Prostate gland (tissue), 2 donors: ENCODE measurements around the gene NEGR1. TPM values are rescaled to one million over a fixed set of nuclear protein-coding genes. Genes with fewer than 3 reads are reported as not detected.

Experiments
- DNase-seq: peaks from one replicate; pipeline ENCODE4 v3.0.0-alpha.2; 2019; ENCODE audit warnings: low spot score
- H3K27ac ChIP-seq, 2 donors: fragments of 200-600 bp; sonication (generic); 2 replicates each; pipeline ENCODE4 v1.5.1; 2017 to 2019
- H3K27me3 ChIP-seq: fragments of 200-600 bp; sonication (generic); replicated peaks from 2 replicates; pipeline ENCODE4 v1.5.1; 2019; ENCODE audit not compliant: insufficient read depth
- H3K36me3 ChIP-seq, 2 donors: fragments of 200-600 bp; sonication (generic); 1 replicate in 1 of 2; 2 replicates in 1 of 2; pipeline versions ENCODE4 v1.5.1 to v1.8.1; 2017 to 2019
- H3K4me1 ChIP-seq: fragments of 200-600 bp; sonication (generic); replicated peaks from 2 replicates; pipeline ENCODE4 v1.5.1; 2019
- H3K4me3 ChIP-seq, 2 donors: fragments of 200-600 bp; sonication (generic); 2 replicates each; pipeline ENCODE4 v1.5.1; 2017 to 2019
- H3K9me3 ChIP-seq: fragments of 200-600 bp; sonication (generic); 2 replicates; pipeline ENCODE4 v1.5.1; 2017
- POLR2A ChIP-seq: fragments of 450-650 bp; IDR thresholded peaks from one replicate; pipeline ENCODE4 v1.6.1; 2016; ENCODE audit warnings: antibody characterized with exemption, mild to moderate bottlenecking
- POLR2AphosphoS5 ChIP-seq: sonication (generic); formaldehyde crosslinking; IDR thresholded peaks from one replicate; pipeline ENCODE4 v1.6.1; 2017; ENCODE audit warnings: antibody characterized with exemption
- WGBS: methylation state at CpG from one replicate; pipeline ENCODE4 v1.1.5; 2018; 5-methylcytosine and 5-hydroxymethylcytosine counted together
- intact Hi-C: fragments of 100-400 bp; cut with DNase I; formaldehyde crosslinking; loops from one replicate; pipeline ENCODE4 v1.14.2; 2022
- total RNA-seq, 2 donors: library from RNA; depleted of rRNA; stranded (reverse); fragments of >200 nt; gene quantifications; one replicate each; pipeline ENCODE4 v1.1.0, GENCODE V29; 2016
- TF ChIP-seq, protein P1 (sequence below), 4 experiments: fragments of 200-600 bp in 2 of 4; fragments of 450-650 bp in 2 of 4; sonication (generic) in 2 of 4; IDR thresholded peaks; 1 replicate in 3 of 4; 2 replicates in 1 of 4; pipeline ENCODE4 v1.5.1; 2016 to 2019; ENCODE audit warnings: antibody characterized with exemption in 4 of 4, mild to moderate bottlenecking in 2 of 4, moderate library complexity in 2 of 4

NEGR1 gene
- total RNA-seq, 2 donors from 2014 or later = 2.3 to 7.6 TPM

DNA sequence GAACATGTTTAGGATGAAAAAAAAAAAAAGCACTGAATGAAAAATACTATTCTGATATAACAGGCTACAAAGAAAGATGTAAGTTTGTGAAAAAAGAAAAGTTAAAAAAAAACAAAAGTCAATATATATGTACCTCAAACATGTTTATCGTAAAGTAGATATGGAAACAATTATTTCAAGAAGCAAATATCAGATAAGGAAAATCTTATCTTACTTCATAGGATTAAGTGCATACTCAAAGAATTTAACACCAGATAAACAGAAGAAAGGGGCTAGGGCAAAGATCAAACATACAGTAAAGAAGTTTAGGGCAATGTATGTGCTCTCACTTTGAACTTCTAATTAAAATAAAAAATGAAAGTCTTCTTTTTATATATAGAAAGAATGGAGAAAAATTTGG, 75.3 kb downstream of the NEGR1 start:
- H3K27me3 ChIP-seq = no peaks in the 10 kb centered on the region
- H3K9me3 ChIP-seq = no peaks in the 10 kb centered on the region
- TF ChIP-seq POLR2AphosphoS5 (no peak), POLR2A (no peak)
- TF ChIP-seq, protein P1, sequence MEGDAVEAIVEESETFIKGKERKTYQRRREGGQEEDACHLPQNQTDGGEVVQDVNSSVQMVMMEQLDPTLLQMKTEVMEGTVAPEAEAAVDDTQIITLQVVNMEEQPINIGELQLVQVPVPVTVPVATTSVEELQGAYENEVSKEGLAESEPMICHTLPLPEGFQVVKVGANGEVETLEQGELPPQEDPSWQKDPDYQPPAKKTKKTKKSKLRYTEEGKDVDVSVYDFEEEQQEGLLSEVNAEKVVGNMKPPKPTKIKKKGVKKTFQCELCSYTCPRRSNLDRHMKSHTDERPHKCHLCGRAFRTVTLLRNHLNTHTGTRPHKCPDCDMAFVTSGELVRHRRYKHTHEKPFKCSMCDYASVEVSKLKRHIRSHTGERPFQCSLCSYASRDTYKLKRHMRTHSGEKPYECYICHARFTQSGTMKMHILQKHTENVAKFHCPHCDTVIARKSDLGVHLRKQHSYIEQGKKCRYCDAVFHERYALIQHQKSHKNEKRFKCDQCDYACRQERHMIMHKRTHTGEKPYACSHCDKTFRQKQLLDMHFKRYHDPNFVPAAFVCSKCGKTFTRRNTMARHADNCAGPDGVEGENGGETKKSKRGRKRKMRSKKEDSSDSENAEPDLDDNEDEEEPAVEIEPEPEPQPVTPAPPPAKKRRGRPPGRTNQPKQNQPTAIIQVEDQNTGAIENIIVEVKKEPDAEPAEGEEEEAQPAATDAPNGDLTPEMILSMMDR (IDR thresholded peaks at IDR 0.05) = no peak
- WGBS = 33% methylated on average over 1 of the region's 1 CpG
- no peak overlapping the region for H3K27ac ChIP-seq
- no peaks in the 10 kb centered on the region for H3K36me3 ChIP-seq
- DNase-seq = no peak
- H3K4me3 ChIP-seq = no peak overlapping the region
- H3K4me1 ChIP-seq = no peaks in the 10 kb centered on the region
- intact Hi-C loops = no loop called here

DNA sequence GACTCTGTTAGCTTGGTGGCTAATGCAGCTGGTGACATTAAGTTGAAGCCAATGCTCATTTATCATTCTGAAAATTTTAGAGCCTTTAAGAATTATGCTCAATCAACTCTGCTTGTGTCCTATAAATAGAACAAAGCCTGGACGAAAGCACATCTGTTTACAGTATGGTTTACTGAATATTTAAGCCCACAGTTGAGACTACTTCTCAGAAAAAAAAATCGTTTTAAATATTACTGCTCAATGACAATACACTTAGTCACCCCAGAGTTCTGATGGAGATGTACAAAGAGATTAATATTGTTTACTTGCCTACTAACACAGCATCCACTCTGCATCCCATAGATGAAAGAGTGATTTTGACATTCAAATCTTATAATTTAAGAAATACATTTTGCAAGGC, 79.6 kb downstream of the NEGR1 start:
- intact Hi-C loops = no loop called here
- TF ChIP-seq POLR2A (no peak), POLR2AphosphoS5 (no peak)
- TF ChIP-seq, protein P1 (IDR thresholded peaks at IDR 0.05) = no peak
- no peak for DNase-seq
- Histone ChIP-seq H3K27me3 (no peaks in the 10 kb centered on the region), H3K9me3 (no peaks in the 10 kb centered on the region), H3K4me1 (no peaks in the 10 kb centered on the region), H3K36me3 (no peaks in the 10 kb centered on the region), H3K27ac (no peak overlapping the region), H3K4me3 (no peak overlapping the region)
- WGBS = 62% methylated on average over 2 of the region's 2 CpGs

DNA sequence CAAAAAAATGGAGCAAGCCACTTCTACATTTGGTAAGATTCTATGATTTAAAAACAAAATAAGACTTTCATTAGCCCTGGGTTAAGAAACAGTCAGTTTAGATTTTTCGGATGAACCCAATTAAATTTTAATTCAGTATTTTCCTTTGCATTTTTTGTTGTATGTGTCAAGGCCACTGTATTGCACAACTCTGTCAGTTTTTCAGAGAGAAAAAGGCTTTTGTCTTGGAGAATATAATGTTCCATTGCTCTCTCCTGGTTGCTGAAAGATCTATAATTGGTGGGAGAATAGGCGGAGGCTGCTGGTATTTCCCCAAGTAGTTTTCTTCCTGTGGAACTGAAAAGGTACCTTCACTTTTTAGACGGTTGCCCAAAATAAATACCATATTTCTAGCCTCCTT, 84.6 kb downstream of the NEGR1 start:
- Histone ChIP-seq H3K27me3 (no peaks in the 10 kb centered on the region), H3K4me1 (no peaks in the 10 kb centered on the region), H3K36me3 (no peaks in the 10 kb centered on the region), H3K4me3 (no peak overlapping the region), H3K9me3 (no peaks in the 10 kb centered on the region), H3K27ac (no peak overlapping the region)
- intact Hi-C loops = no loop called here
- no peak for DNase-seq
- 60% methylated on average over 3 of the region's 3 CpGs for WGBS
- no peak for TF ChIP-seq POLR2AphosphoS5
- TF ChIP-seq, protein P1 (IDR thresholded peaks at IDR 0.05) = no peak

DNA sequence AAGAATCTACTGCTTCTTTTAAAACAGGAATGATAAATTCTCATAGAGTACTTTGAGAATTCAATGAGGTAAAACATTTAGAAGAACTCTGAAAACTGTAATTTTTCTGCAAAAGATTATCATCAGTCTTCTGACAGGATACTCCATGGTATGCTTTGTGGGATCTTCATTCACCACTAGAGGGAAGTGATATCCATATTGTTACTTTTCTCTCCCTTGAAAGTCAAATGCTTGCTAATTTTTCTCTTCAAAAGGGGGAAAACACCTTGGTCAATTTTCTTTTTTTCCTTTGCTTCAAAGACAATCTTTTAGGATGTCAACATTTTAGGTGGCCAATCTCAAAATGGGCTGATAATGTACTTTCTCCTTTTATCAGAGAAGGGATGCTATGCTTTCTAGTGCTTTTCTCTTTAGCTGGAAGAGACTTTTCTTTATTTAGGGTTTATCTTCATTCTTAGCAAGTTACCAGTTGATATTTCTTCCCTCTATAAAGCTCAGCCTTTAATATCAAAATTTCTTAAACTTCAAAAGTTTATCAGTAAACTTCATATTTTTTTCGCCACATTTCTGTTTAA, 95.5 kb downstream of the NEGR1 start:
- no peak for DNase-seq
- no peaks in the 10 kb centered on the region for H3K9me3 ChIP-seq
- no peak overlapping the region for H3K4me3 ChIP-seq
- TF ChIP-seq POLR2AphosphoS5 (no peak), POLR2A (no peak)
- TF ChIP-seq, protein P1 (IDR thresholded peaks at IDR 0.05) = peak in 1 of 4 experiments; percentile 39
- WGBS = 98% methylated on average over 1 of the region's 1 CpG
- intact Hi-C loops = loop anchor here (2.0 kb wide), 1 partner anchor 94 kb away; no protein-coding TSS in a partner anchor
- no peaks in the 10 kb centered on the region for H3K4me1 ChIP-seq
- no peaks in the 10 kb centered on the region for H3K27me3 ChIP-seq
- H3K36me3 ChIP-seq = no peaks in the 10 kb centered on the region
- no peak overlapping the region for H3K27ac ChIP-seq

- no peak for TF ChIP-seq POLR2AphosphoS5
- no peak for TF ChIP-seq POLR2A
- TF ChIP-seq, protein P1 (IDR thresholded peaks at IDR 0.05) = no peak
- H3K4me1 ChIP-seq = no peaks in the 10 kb centered on the region
- H3K4me3 ChIP-seq = no peak overlapping the region
- H3K27ac ChIP-seq = no peak overlapping the region
- intact Hi-C loops = no loop called here
- no peaks in the 10 kb centered on the region for H3K36me3 ChIP-seq
- H3K9me3 ChIP-seq = no peaks in the 10 kb centered on the region
- WGBS = 59% methylated on average over 3 of the region's 3 CpGs
- no peaks in the 10 kb centered on the region for H3K27me3 ChIP-seq
- no peak for DNase-seq
Measured at GRCh38 chr1:72184099-72184701, 98.1 kb downstream of the NEGR1 start.
